Measurements from ENCODE around the gene GPR84. TPM values are rescaled to one million over a fixed set of nuclear protein-coding genes. Genes with fewer than 3 reads are reported as not detected.

Gene GPR84
- total and polyA plus RNA-seq, 2 of the 13 experiments (the other 11 are each of a cell fraction or from before 2014, with no cell fraction given), result not detected

- TF ChIP-seq, protein P1, sequence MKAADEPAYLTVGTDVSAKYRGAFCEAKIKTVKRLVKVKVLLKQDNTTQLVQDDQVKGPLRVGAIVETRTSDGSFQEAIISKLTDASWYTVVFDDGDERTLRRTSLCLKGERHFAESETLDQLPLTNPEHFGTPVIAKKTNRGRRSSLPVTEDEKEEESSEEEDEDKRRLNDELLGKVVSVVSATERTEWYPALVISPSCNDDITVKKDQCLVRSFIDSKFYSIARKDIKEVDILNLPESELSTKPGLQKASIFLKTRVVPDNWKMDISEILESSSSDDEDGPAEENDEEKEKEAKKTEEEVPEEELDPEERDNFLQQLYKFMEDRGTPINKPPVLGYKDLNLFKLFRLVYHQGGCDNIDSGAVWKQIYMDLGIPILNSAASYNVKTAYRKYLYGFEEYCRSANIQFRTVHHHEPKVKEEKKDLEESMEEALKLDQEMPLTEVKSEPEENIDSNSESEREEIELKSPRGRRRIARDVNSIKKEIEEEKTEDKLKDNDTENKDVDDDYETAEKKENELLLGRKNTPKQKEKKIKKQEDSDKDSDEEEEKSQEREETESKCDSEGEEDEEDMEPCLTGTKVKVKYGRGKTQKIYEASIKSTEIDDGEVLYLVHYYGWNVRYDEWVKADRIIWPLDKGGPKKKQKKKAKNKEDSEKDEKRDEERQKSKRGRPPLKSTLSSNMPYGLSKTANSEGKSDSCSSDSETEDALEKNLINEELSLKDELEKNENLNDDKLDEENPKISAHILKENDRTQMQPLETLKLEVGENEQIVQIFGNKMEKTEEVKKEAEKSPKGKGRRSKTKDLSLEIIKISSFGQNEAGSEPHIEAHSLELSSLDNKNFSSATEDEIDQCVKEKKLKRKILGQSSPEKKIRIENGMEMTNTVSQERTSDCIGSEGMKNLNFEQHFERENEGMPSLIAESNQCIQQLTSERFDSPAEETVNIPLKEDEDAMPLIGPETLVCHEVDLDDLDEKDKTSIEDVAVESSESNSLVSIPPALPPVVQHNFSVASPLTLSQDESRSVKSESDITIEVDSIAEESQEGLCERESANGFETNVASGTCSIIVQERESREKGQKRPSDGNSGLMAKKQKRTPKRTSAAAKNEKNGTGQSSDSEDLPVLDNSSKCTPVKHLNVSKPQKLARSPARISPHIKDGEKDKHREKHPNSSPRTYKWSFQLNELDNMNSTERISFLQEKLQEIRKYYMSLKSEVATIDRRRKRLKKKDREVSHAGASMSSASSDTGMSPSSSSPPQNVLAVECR (CRISPR knock-in tag; IDR thresholded peaks at IDR 0.05; ENCODE audit: borderline replicate concordance), result peak; percentile 78; the same call in 1 of the 2 replicates
- peak; percentile 95 for TF ChIP-seq ATF1 (CRISPR knock-in tag; IDR thresholded peaks at IDR 0.05)
- TF ChIP-seq, protein P2, sequence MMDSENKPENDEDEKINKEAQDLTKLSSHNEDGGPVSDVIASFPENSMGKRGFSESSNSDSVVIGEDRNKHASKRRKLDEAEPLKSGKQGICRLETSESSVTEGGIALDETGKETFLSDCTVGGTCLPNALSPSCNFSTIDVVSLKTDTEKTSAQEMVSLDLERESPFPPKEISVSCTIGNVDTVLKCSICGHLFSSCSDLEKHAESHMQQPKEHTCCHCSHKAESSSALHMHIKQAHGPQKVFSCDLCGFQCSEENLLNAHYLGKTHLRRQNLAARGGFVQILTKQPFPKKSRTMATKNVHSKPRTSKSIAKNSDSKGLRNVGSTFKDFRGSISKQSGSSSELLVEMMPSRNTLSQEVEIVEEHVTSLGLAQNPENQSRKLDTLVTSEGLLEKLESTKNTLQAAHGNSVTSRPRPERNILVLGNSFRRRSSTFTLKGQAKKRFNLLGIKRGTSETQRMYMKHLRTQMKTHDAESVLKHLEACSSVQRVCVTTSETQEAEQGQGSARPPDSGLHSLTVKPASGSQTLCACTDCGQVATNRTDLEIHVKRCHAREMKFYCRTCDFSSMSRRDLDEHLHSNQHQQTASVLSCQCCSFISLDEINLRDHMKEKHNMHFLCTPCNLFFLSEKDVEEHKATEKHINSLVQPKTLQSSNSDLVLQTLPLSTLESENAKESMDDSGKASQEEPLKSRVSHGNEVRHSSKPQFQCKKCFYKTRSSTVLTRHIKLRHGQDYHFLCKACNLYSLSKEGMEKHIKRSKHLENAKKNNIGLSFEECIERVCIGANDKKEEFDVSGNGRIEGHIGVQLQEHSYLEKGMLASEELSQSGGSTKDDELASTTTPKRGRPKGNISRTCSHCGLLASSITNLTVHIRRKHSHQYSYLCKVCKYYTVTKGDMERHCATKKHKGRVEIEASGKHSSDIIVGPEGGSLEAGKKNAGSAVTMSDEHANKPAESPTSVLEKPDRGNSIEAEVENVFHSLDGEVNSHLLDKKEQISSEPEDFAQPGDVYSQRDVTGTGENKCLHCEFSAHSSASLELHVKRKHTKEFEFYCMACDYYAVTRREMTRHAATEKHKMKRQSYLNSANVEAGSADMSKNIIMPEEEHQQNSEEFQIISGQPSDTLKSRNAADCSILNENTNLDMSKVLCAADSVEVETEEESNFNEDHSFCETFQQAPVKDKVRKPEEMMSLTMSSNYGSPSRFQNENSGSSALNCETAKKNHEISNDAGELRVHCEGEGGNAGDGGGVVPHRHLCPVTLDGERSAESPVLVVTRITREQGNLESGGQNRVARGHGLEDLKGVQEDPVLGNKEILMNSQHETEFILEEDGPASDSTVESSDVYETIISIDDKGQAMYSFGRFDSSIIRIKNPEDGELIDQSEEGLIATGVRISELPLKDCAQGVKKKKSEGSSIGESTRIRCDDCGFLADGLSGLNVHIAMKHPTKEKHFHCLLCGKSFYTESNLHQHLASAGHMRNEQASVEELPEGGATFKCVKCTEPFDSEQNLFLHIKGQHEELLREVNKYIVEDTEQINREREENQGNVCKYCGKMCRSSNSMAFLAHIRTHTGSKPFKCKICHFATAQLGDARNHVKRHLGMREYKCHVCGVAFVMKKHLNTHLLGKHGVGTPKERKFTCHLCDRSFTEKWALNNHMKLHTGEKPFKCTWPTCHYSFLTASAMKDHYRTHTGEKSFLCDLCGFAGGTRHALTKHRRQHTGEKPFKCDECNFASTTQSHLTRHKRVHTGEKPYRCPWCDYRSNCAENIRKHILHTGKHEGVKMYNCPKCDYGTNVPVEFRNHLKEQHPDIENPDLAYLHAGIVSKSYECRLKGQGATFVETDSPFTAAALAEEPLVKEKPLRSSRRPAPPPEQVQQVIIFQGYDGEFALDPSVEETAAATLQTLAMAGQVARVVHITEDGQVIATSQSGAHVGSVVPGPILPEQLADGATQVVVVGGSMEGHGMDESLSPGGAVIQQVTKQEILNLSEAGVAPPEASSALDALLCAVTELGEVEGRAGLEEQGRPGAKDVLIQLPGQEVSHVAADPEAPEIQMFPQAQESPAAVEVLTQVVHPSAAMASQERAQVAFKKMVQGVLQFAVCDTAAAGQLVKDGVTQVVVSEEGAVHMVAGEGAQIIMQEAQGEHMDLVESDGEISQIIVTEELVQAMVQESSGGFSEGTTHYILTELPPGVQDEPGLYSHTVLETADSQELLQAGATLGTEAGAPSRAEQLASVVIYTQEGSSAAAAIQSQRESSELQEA (CRISPR knock-in tag; IDR thresholded peaks at IDR 0.05; ENCODE audit: not compliant biosample characterization), result peak; percentile 38
- no peak; the same call in 1 of the 2 replicates for TF ChIP-seq MIER3 (CRISPR knock-in tag; IDR thresholded peaks at IDR 0.05; ENCODE audit: borderline replicate concordance)
- no peak for TF ChIP-seq CC2D1A (CRISPR knock-in tag; IDR thresholded peaks at IDR 0.05)
- peak; percentile 82 for TF ChIP-seq SAP130 (CRISPR knock-in tag; IDR thresholded peaks at IDR 0.05; ENCODE audit: low read depth)
- peak; percentile 41; the same call in 1 of the 2 replicates for TF ChIP-seq ZNF772 (CRISPR knock-in tag; IDR thresholded peaks at IDR 0.05)
- no peak for TF ChIP-seq CSRNP2 (CRISPR knock-in tag; conservative IDR thresholded peaks at IDR 0.05; ENCODE audit: low read depth)
- peak; percentile 59; the same call in 1 of the 2 replicates for TF ChIP-seq ZIK1 (CRISPR knock-in tag; IDR thresholded peaks at IDR 0.05; ENCODE audit: borderline replicate concordance, low read depth)
- peak; percentile 31; the same call in 1 of the 2 replicates for TF ChIP-seq NFKB2 (CRISPR knock-in tag; IDR thresholded peaks at IDR 0.05; ENCODE audit: borderline replicate concordance)
- peak; percentile 58; the same call in 1 of the 2 replicates for TF ChIP-seq ZNF350 (CRISPR knock-in tag; IDR thresholded peaks at IDR 0.05; ENCODE audit: borderline replicate concordance, low read depth)
- no peak for TF ChIP-seq KDM3A (CRISPR knock-in tag; IDR thresholded peaks at IDR 0.05; ENCODE audit: low read depth)
- no peak for TF ChIP-seq ZNF17 (CRISPR knock-in tag; IDR thresholded peaks at IDR 0.05)
- peak; percentile 87 for TF ChIP-seq PHF8 (CRISPR knock-in tag; IDR thresholded peaks at IDR 0.05)
- TF ChIP-seq ZNF326 (CRISPR knock-in tag; IDR thresholded peaks at IDR 0.05; ENCODE audit: borderline replicate concordance), result no peak
These were observed 39.5 kb downstream of the GPR84 start, which contains the start of gene COPZ1 (continued) for GRCh38 chr12:54324617-54325441.
